Neural progenitor cell (in vitro differentiated cells): Measurements from ENCODE around the gene ANKRD11. TPM values are rescaled to one million over a fixed set of nuclear protein-coding genes. Genes with fewer than 3 reads are reported as not detected.
A peak's percentile ranks its signal among the peaks of the same experiment; 100 is the strongest.

Experiments used
- DNase-seq: peaks from one replicate; pipeline ENCODE4 v3.0.0-alpha.2; 2016; ENCODE audit warnings: low spot score
- H2AFZ ChIP-seq: fragments of 200-600 bp; sonication (generic); replicated peaks from 2 replicates; pipeline ENCODE4 v1.6.1; 2016; ENCODE audit warnings: antibody characterized with exemption
- H3F3A ChIP-seq: fragments of 200-600 bp; sonication (generic); 2 replicates; pipeline ENCODE4 v1.6.1; 2016; ENCODE audit warnings: antibody characterized with exemption, low read depth
- H3K27ac ChIP-seq: fragments of 200-600 bp; sonication (generic); 2 replicates; pipeline ENCODE4 v1.5.1; 2016; ENCODE audit warnings: mild to moderate bottlenecking
- H3K27me3 ChIP-seq: fragments of 200-600 bp; sonication (generic); 2 replicates; pipeline ENCODE4 v1.6.1; 2016; ENCODE audit warnings: mild to moderate bottlenecking, moderate library complexity
- H3K36me3 ChIP-seq: fragments of 200-600 bp; sonication (generic); 2 replicates; pipeline ENCODE4 v1.5.1; 2016
- H3K4me1 ChIP-seq: fragments of 200-600 bp; sonication (generic); 2 replicates; pipeline ENCODE4 v1.6.1; 2016; ENCODE audit warnings: mixed run types
- H3K4me2 ChIP-seq: fragments of 200-600 bp; sonication (generic); 2 replicates; pipeline ENCODE4 v1.6.1; 2016
- H3K4me3 ChIP-seq: fragments of 200-600 bp; sonication (generic); 2 replicates; pipeline ENCODE4 v1.5.1; 2016
- H3K79me2 ChIP-seq: fragments of 200-600 bp; sonication (generic); 2 replicates; pipeline ENCODE4 v1.6.1; 2016; ENCODE audit warnings: low read depth
- H3K9ac ChIP-seq: fragments of 200-600 bp; sonication (generic); 2 replicates; pipeline ENCODE4 v1.6.1; 2016
- H3K9me3 ChIP-seq: fragments of 200-600 bp; sonication (generic); 2 replicates; pipeline ENCODE4 v1.5.1; 2016; ENCODE audit warnings: low read depth
- H4K20me1 ChIP-seq: fragments of 200-600 bp; sonication (generic); 2 replicates; pipeline ENCODE4 v1.6.1; 2016; ENCODE audit warnings: low read depth
- H3K27ac Mint-ChIP-seq: 3 replicates; pipeline ENCODE4 v1.8.0; 2021; ENCODE audit warnings: mixed read lengths
- H3K27me3 Mint-ChIP-seq: 2 replicates; pipeline ENCODE4 v1.8.0; 2022; ENCODE audit warnings: low read depth, mild to moderate bottlenecking, inconsistent platforms, moderate library complexity, mixed read lengths; ENCODE audit not compliant: insufficient read depth
- H3K36me3 Mint-ChIP-seq: 3 replicates; pipeline ENCODE4 v1.8.0; 2021; ENCODE audit warnings: mixed read lengths
- H3K4me1 Mint-ChIP-seq: 3 replicates; pipeline ENCODE4 v1.8.0; 2021; ENCODE audit warnings: mixed read lengths
- H3K4me3 Mint-ChIP-seq: 3 replicates; pipeline ENCODE4 v1.8.0; 2021; ENCODE audit warnings: mild to moderate bottlenecking, moderate library complexity, mixed read lengths
- H3K9me3 Mint-ChIP-seq: 3 replicates; pipeline ENCODE4 v1.8.0; 2020; ENCODE audit warnings: mixed read lengths
- CTCF ChIP-seq: fragments of 200-600 bp; sonication (generic); IDR thresholded peaks from 2 replicates; pipeline ENCODE4 v1.5.1; 2017; ENCODE audit warnings: antibody characterized with exemption, mild to moderate bottlenecking
- EZH2 ChIP-seq: fragments of 200-600 bp; sonication (generic); IDR thresholded peaks from 2 replicates; pipeline ENCODE4 v1.6.1; 2017; ENCODE audit warnings: antibody characterized with exemption, mild to moderate bottlenecking, moderate library complexity
- EZH2phosphoT487 ChIP-seq: fragments of 200-600 bp; sonication (generic); IDR thresholded peaks from 2 replicates; pipeline ENCODE4 v1.6.1; 2017; ENCODE audit warnings: antibody characterized with exemption
- total RNA-seq: library from RNA; depleted of rRNA; stranded (reverse); fragments of >200 nt; gene quantifications from 2 replicates; pipeline ENCODE4 v1.2.3, GENCODE V29; 2015; ENCODE audit warnings: low replicate concordance

The ANKRD11 gene
- total RNA-seq, 1 donor from 2014 or later, result 47.3 TPM

DNA sequence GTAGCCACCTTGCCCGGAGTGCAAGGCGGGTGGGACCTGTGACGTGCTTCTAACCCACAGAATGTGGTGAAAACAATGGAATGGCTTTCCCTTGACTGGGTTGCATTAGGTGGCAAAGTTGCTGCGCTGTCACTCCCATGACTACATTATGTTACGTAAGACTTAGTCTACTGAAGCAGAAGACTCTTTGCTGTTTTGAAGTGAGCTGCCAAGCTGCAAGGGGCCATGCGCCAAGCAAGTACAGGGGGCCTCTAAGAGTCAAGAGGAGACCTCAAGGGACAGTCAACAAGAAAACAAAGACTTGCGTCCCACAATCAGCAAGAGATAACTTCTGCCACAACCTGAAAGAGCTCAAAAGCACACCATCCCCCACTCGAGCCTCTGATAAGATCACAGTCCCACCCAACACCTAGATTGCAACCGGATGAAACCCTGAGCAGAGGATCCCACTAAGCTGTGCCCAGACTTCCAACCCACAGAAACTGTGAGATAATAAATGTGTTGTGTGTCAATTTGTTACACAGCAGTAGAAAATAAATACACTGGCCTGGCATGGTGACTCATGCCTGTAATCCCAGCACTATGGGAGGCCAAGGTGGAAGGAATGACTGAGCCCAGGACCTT lies 16.5 kb downstream of the ANKRD11 start:
- Histone ChIP-seq H2AFZ (no peak overlapping the region), H4K20me1 (peaks cover 97% of the 10 kb centered on the region), H3K36me3 (no peaks in the 10 kb centered on the region), H3K4me2 (no peak overlapping the region), H3F3A (no peaks in the 10 kb centered on the region), H3K9me3 (no peaks in the 10 kb centered on the region), H3K79me2 (peaks cover 100% of the 10 kb centered on the region), H3K27me3 (no peaks in the 10 kb centered on the region), H3K9ac (no peak overlapping the region), H3K4me1 (peaks cover 23% of the 10 kb centered on the region), H3K4me3 (no peak overlapping the region), H3K27ac (no peak overlapping the region)
- Mint-ChIP-seq H3K27me3 (peaks cover 9% of the 10 kb centered on the region), H3K4me1 (peaks cover 40% of the 10 kb centered on the region), H3K9me3 (peaks cover 6% of the 10 kb centered on the region), H3K4me3 (peak overlapping the region; percentile 41), H3K27ac (peak overlapping the region; percentile 58), H3K36me3 (peaks cover 16% of the 10 kb centered on the region)
- no peak for TF ChIP-seq EZH2
- no peak for TF ChIP-seq EZH2phosphoT487
- no peak for DNase-seq

GRCh38 chr16:89473136-89473712 lies 17.1 kb downstream of the ANKRD11 start:
- no peaks in the 10 kb centered on the region for H3K36me3 ChIP-seq
- no peak overlapping the region for H3K27ac ChIP-seq
- Mint-ChIP-seq H3K27me3 (peaks cover 5% of the 10 kb centered on the region), H3K36me3 (peaks cover 18% of the 10 kb centered on the region), H3K27ac (no peak overlapping the region), H3K4me1 (peaks cover 33% of the 10 kb centered on the region), H3K4me3 (no peak overlapping the region), H3K9me3 (peaks cover 6% of the 10 kb centered on the region)
- H4K20me1 ChIP-seq, result peaks cover 97% of the 10 kb centered on the region
- peaks cover 100% of the 10 kb centered on the region for H3K79me2 ChIP-seq
- TF ChIP-seq EZH2phosphoT487 (no peak), EZH2 (no peak), CTCF (no peak)
- no peaks in the 10 kb centered on the region for H3K9me3 ChIP-seq
- no peaks in the 10 kb centered on the region for H3F3A ChIP-seq
- H3K4me3 ChIP-seq, result no peak overlapping the region
- H3K4me1 ChIP-seq, result peaks cover 18% of the 10 kb centered on the region
- no peak overlapping the region for H3K4me2 ChIP-seq
- H2AFZ ChIP-seq, result no peak overlapping the region
- DNase-seq, result no peak
- H3K9ac ChIP-seq, result no peak overlapping the region
- H3K27me3 ChIP-seq, result no peaks in the 10 kb centered on the region

GRCh38 chr16:89472711-89473075 lies 17.7 kb downstream of the ANKRD11 start:
- Histone ChIP-seq H3K4me2 (no peak overlapping the region), H3F3A (no peaks in the 10 kb centered on the region), H3K9me3 (no peaks in the 10 kb centered on the region), H3K4me3 (no peak overlapping the region), H2AFZ (no peak overlapping the region), H3K27me3 (no peaks in the 10 kb centered on the region), H4K20me1 (peaks cover 97% of the 10 kb centered on the region), H3K27ac (no peak overlapping the region), H3K4me1 (peaks cover 18% of the 10 kb centered on the region), H3K79me2 (peaks cover 100% of the 10 kb centered on the region), H3K9ac (no peak overlapping the region), H3K36me3 (no peaks in the 10 kb centered on the region)
- H3K27me3 Mint-ChIP-seq, result peaks cover 4% of the 10 kb centered on the region
- H3K36me3 Mint-ChIP-seq, result peaks cover 18% of the 10 kb centered on the region
- no peak overlapping the region for H3K27ac Mint-ChIP-seq
- TF ChIP-seq EZH2phosphoT487 (no peak), CTCF (no peak), EZH2 (no peak)
- H3K4me1 Mint-ChIP-seq, result peaks cover 29% of the 10 kb centered on the region
- no peak overlapping the region for H3K4me3 Mint-ChIP-seq
- DNase-seq, result no peak
- H3K9me3 Mint-ChIP-seq, result peaks cover 6% of the 10 kb centered on the region

DNA sequence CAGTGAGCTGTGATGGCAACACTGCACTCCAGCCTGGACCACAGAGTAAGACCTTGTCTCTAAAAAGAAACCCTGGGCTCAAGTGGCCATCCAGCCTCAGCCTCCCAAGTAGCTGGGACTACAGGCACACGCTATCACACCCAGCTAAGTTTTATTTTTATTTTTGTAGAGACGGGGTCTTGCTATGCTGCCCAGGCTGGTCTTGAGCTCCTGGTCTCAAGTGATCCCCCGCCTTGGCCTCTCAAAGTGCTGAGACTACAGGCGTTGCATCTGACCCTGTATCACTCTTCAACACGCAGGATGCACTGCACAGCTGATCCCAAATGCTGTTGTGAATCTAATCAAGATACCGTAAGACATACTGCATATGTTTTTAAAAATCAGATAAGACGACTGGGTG lies 23.0 kb downstream of the ANKRD11 start:
- Histone ChIP-seq H4K20me1 (peaks cover 85% of the 10 kb centered on the region), H3K4me2 (no peak overlapping the region), H3K27me3 (no peaks in the 10 kb centered on the region), H3K9ac (no peak overlapping the region), H3K4me1 (peaks cover 21% of the 10 kb centered on the region), H3K27ac (no peak overlapping the region), H3K4me3 (no peak overlapping the region), H3K36me3 (no peaks in the 10 kb centered on the region), H3K9me3 (no peaks in the 10 kb centered on the region), H2AFZ (no peak overlapping the region), H3F3A (peaks cover 30% of the 10 kb centered on the region), H3K79me2 (peaks cover 98% of the 10 kb centered on the region)
- Mint-ChIP-seq H3K9me3 (peaks cover 15% of the 10 kb centered on the region), H3K4me3 (no peak overlapping the region), H3K36me3 (peaks cover 29% of the 10 kb centered on the region), H3K27me3 (no peaks in the 10 kb centered on the region), H3K4me1 (peaks cover 26% of the 10 kb centered on the region), H3K27ac (no peak overlapping the region)
- TF ChIP-seq EZH2, result no peak
- no peak for TF ChIP-seq EZH2phosphoT487
- no peak for TF ChIP-seq CTCF
- DNase-seq, result no peak
